Lung (tissue), 12 donors: ENCODE results near the gene TMEM50A. TPM values are rescaled to one million over a fixed set of nuclear protein-coding genes. Genes with fewer than 3 reads are reported as not detected.
"Not testable (repeated sequence)": the region's sequence is repeated elsewhere in the genome, so short reads cannot be mapped to it uniquely, and the experiment has no call there.

ENCODE experiments used
- ATAC-seq: fragments of 200-7000 bp; cut with Tn5 transposase; one replicate; pipeline ENCODE4 v1.9.1; 2020; ENCODE audit warnings: moderate number of reproducible peaks; ENCODE audit not compliant: insufficient read depth, low FRiP score
- DNase-seq, 3 donors: peaks; one replicate each; pipeline ENCODE4 v3.0.0-alpha.2; 2013 to 2017
- H3K27ac ChIP-seq, 2 donors: one replicate each; pipeline ENCODE4 v1.5.1; 2013; ENCODE audit warnings: mild to moderate bottlenecking in 2 of 2, moderate library complexity in 2 of 2, control low read depth in 1 of 2, inconsistent platforms in 1 of 2, low read depth in 1 of 2, low read length in 1 of 2
- H3K27me3 ChIP-seq, 3 donors: one replicate each; pipeline ENCODE4 v1.5.1; 2013; ENCODE audit warnings: low read length in 2 of 3; ENCODE audit not compliant: control insufficient read depth in 3 of 3, insufficient read depth in 3 of 3
- H3K36me3 ChIP-seq, 4 donors: one replicate each; pipeline ENCODE4 v1.5.1; 2013; ENCODE audit warnings: low read length in 4 of 4, mild to moderate bottlenecking in 1 of 4, moderate library complexity in 1 of 4; ENCODE audit not compliant: control insufficient read depth in 4 of 4, insufficient read depth in 4 of 4
- H3K4me1 ChIP-seq, 5 donors: one replicate each; pipeline ENCODE4 v1.5.1; 2013; ENCODE audit warnings: low read length in 5 of 5, mild to moderate bottlenecking in 2 of 5, moderate library complexity in 1 of 5; ENCODE audit not compliant: control insufficient read depth in 5 of 5, insufficient read depth in 5 of 5
- H3K4me3 ChIP-seq: one replicate; pipeline ENCODE4 v1.5.1; 2013; ENCODE audit warnings: mild to moderate bottlenecking, control low read depth, moderate library complexity
- H3K9ac ChIP-seq, 2 donors: one replicate each; pipeline ENCODE4 v1.5.1; 2013; ENCODE audit warnings: low read length in 2 of 2, control low read depth in 1 of 2; ENCODE audit not compliant: insufficient read depth in 1 of 2
- H3K9me3 ChIP-seq, 4 donors: one replicate each; pipeline ENCODE4 v1.5.1; 2013; ENCODE audit warnings: low read length in 3 of 4, mild to moderate bottlenecking in 1 of 4, moderate library complexity in 1 of 4; ENCODE audit not compliant: control insufficient read depth in 4 of 4, insufficient read depth in 3 of 4
- CTCF ChIP-seq: IDR thresholded peaks from 2 replicates; pipeline ENCODE4 v1.5.1; 2012; ENCODE audit warnings: mild to moderate bottlenecking; ENCODE audit errors: control extremely low read depth, extremely low read depth
- WGBS, 2 donors: extraction: QIAGEN DNeasy Blood & Tissue Kit; methylation state at CpG; one replicate each; pipeline ENCODE4 v1.1.7; 2013; 5-methylcytosine and 5-hydroxymethylcytosine counted together
- polyA plus RNA-seq, 2 donors: library from polyadenylated mRNA; stranded (reverse); fragments of 200-250 nt; gene quantifications; one replicate each; pipeline ENCODE4 v1.2.1, GENCODE V29; 2013
- total RNA-seq, 2 donors: library from RNA; depleted of rRNA in 1 of 2; stranded (reverse); fragments of >200 nt in 1 of 2; gene quantifications; one replicate each; pipeline ENCODE4 v1.2.1, GENCODE V29; 2014 to 2021
- donor health status: control.
- donor health status: control.
- donor health status: Bipolar disorder and iron deficiency.
- donor health status: healthy.
- donor health status: DM: yes; HTN: yes; CAD: no.

Gene TMEM50A
- total and polyA plus RNA-seq, 4 donors: 84.6 to 116 (median 88.4) TPM

DNA sequence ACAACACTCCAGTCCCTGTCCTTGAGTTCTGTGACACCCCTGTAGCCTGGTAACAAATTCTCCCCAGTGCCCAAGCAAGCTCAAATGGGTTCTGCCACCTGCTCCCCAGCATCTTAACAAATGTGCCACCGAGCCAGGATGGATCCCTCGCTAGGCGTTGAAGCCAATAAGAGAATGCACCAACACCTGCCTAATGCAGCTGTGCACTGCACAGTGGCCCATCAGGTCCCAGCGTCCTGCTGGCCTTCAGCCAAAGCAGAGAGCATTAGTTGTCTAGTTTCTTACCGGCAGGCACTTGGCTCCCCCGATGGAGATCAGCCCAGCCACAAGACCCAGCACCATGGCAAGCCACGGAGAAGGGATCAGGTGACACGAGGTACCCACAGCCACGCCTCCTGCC, 50.6 kb downstream of the TMEM50A start:
- ATAC-seq, H3K9me3 ChIP-seq, H3K36me3 ChIP-seq, DNase-seq, H3K4me1 ChIP-seq, H3K27ac ChIP-seq, H3K4me3 ChIP-seq, H3K27me3 ChIP-seq, H3K9ac ChIP-seq: not testable (repeated sequence)
- WGBS, 2 donors: 71 to 80% methylated on average over 7 to 9 of the region's 9 CpGs

DNA sequence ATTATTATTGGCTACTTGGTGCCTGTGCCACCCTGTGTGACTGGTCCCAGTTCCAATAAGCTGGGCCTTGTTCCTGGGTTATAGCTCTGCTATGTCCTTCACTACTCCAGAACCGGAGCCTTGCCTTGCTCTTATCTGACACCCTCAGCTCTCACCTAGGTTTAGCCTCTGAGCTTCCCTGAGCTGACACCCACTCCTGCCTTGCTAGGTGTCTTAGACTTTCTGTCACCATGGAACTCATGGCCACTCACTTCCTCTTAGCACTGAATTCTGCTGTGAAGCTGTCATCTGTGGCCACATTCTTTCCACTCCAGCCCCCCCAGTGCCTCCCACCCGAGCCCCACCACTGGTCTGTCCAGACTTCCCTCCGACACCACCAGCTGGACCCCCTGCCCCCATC, 51.6 kb downstream of the TMEM50A start:
- H3K4me3 ChIP-seq, H3K4me1 ChIP-seq, DNase-seq, ATAC-seq, H3K27me3 ChIP-seq, H3K9me3 ChIP-seq, H3K9ac ChIP-seq, H3K27ac ChIP-seq, H3K36me3 ChIP-seq: not testable (repeated sequence)
- WGBS, 2 donors: 72 to 81% methylated on average over 3 of the region's 3 CpGs

DNA sequence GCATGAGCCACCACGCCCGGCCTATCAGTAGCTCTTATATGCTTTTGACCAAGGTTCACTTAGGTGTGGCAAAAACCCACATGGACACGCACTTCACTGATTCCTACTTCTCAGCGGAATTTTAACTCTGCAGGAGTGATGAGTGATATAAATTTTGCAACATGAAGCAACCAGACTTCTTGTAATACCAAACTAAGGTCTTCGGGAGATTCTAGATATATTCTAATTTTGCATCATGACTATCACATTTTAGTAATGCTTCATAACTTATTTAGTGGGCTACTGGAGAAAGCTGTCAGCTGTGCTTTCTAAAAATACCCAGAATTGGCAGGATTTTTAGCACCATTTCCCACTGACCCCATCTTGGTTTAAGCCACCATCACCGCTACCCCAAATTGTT, 54.7 kb downstream of the TMEM50A start:
- H3K9me3 ChIP-seq: no peaks in the 10 kb centered on the region
- DNase-seq (no peak), ATAC-seq (no peak)
- 92 to 95% methylated on average over 6 of the region's 6 CpGs for WGBS, 2 donors
- no peak overlapping the region for H3K27ac ChIP-seq
- no peak overlapping the region for H3K4me3 ChIP-seq
- H3K27me3 ChIP-seq: no peaks in the 10 kb centered on the region
- TF ChIP-seq CTCF: no peak
- H3K4me1 ChIP-seq: peaks cover 0 to 4% (median 0%) of the 10 kb centered on the region in 5 donors
- no peaks in the 10 kb centered on the region for H3K36me3 ChIP-seq
- H3K9ac ChIP-seq: no peak overlapping the region

DNA sequence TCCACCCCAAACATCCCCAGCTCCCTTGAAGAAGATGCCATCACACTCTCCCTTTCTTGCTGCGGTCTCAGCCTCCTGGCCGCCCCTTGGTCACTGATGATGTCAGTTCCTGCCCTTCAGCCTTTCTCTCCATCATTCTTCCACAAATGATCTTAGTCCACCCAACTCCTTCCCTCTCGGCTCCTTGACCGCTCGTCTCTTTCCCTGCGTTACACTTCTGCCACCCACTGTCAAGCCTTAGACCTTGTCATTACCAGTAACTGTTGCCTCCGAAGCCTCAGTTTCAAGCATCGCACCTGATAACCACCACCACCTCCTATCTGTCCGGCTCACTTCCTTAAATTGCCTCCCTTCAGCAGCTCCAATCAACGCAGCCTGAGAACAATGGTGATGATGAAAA, 59.4 kb downstream of the TMEM50A start:
- ATAC-seq, DNase-seq, H3K9me3 ChIP-seq, H3K4me1 ChIP-seq, H3K36me3 ChIP-seq, H3K27me3 ChIP-seq, H3K9ac ChIP-seq, H3K4me3 ChIP-seq, H3K27ac ChIP-seq: not testable (repeated sequence)
- WGBS, 2 donors: 52 to 87% methylated on average over 3 to 5 of the region's 10 CpGs

GRCh38 chr1:25398079-25398478, 59.9 kb downstream of the TMEM50A start:
- ATAC-seq: not testable (repeated sequence)

GRCh38 chr1:25402947-25403803, 65.0 kb downstream of the TMEM50A start:
- peak; percentile 47 for ATAC-seq
- not testable (repeated sequence) for H3K36me3 ChIP-seq, H3K27me3 ChIP-seq, DNase-seq, H3K4me1 ChIP-seq, H3K27ac ChIP-seq, H3K9ac ChIP-seq, H3K4me3 ChIP-seq, H3K9me3 ChIP-seq
- WGBS, 2 donors: 18 to 31% methylated on average over 5 to 6 of the region's 8 CpGs

More at GRCh38 chr1:25398079-25398478, 59.9 kb downstream of the TMEM50A start:
- not testable (repeated sequence) for H3K4me3 ChIP-seq, H3K27me3 ChIP-seq, H3K36me3 ChIP-seq, DNase-seq, H3K27ac ChIP-seq, H3K4me1 ChIP-seq, H3K9me3 ChIP-seq, H3K9ac ChIP-seq
- WGBS, 2 donors: no CpG with 5 or more reads among the region's 2 CpGs

DNA sequence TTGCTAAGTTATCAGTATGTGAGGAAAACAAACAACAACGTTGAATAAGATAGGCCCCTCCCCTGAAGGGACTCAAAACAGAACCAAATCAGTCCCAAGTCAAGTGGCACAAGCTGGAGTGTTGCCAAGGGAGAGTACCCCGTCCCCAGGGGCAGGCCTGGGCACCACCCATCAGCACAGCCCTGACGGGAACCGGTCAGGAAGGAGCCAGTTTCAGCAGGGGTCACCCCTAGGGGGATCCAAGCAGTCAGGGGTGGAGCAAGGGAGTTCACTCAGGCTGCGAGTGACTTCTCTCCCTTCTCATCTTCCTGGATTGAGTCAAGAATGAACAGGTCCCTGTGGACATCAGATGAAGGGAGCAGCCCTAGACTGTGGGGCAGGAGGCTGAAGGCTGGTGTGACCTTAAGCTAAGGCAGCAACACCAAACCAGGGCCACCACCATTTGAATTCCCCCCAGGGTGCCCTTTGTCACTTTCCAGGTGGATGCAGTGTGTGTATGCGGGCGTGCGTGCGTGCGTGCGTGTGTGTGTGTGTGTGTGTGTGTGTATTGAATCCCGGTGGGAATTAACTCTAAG, 67.7 kb downstream of the TMEM50A start:
- H3K4me3 ChIP-seq, ATAC-seq, H3K27me3 ChIP-seq, DNase-seq, H3K9ac ChIP-seq, H3K36me3 ChIP-seq, H3K4me1 ChIP-seq, H3K27ac ChIP-seq, H3K9me3 ChIP-seq: not testable (repeated sequence)
- WGBS, 2 donors: 75 to 90% methylated on average over 7 to 9 of the region's 12 CpGs
